ENCODE results near the gene CYP2C18. TPM values are rescaled to one million over a fixed set of nuclear protein-coding genes. Genes with fewer than 3 reads are reported as not detected.

The CYP2C18 gene
- total RNA-seq, 1 experiment from 2014 or later: 0.17 TPM

- no peak overlapping the region for H3K4me2 ChIP-seq (ENCODE audit: low read length)
- no peaks in the 10 kb centered on the region for H3K36me3 ChIP-seq (ENCODE audit: control insufficient read depth in 1 of 2, insufficient read depth in 2 of 2, low read length in 2 of 2)
- no peak overlapping the region for H3K4me3 ChIP-seq (replicated peaks in 1 of 2; ENCODE audit: low read depth in 1 of 2, low read length in 2 of 2)
- H4K20me1 ChIP-seq (ENCODE audit: insufficient read depth): no peaks in the 10 kb centered on the region
- RAD21 ChIA-PET (ENCODE audit: low non-redundant PET in 1 of 2, low total read pairs in 2 of 2, uncharacterized antibody in 2 of 2, unreplicated experiment in 2 of 2): no interaction called here
- no peak overlapping the region for H2AFZ ChIP-seq (ENCODE audit: low read depth, low read length, poor library complexity, severe bottlenecking)
- no peak overlapping the region for H3K9ac ChIP-seq (ENCODE audit: low read length)
- ATAC-seq: no peak
- no TSS peak for BruUV-seq (replicated peaks)
- intact Hi-C loops (cut with micrococcal nuclease): no loop called here
- no peak overlapping the region for H3K27ac ChIP-seq (ENCODE audit: low read depth, low read length)
- no peaks in the 10 kb centered on the region for H3K4me1 ChIP-seq (ENCODE audit: control insufficient read depth in 1 of 2, insufficient read depth in 2 of 2, low read length in 2 of 2)
- no peaks in the 10 kb centered on the region for H3K79me2 ChIP-seq (ENCODE audit: insufficient read depth, low read length)
- no peaks in the 10 kb centered on the region for H3K27me3 ChIP-seq (ENCODE audit: insufficient read depth, low read length)
- TF ChIP-seq ZNF274 (IDR thresholded peaks at IDR 0.05; ENCODE audit: low read depth, low read length) (no peak), POLR2A (IDR thresholded peaks at IDR 0.05; ENCODE audit: borderline replicate concordance, extremely low read depth, insufficient read depth, insufficient read length) (no peak), CEBPB (IDR thresholded peaks at IDR 0.05; ENCODE audit: low read depth) (no peak), EZH2phosphoT487 (IDR thresholded peaks at IDR 0.05; ENCODE audit: borderline replicate concordance) (no peak), EGR1 (IDR thresholded peaks at IDR 0.05; ENCODE audit: low read depth) (no peak)
- TF ChIP-seq, protein P1, sequence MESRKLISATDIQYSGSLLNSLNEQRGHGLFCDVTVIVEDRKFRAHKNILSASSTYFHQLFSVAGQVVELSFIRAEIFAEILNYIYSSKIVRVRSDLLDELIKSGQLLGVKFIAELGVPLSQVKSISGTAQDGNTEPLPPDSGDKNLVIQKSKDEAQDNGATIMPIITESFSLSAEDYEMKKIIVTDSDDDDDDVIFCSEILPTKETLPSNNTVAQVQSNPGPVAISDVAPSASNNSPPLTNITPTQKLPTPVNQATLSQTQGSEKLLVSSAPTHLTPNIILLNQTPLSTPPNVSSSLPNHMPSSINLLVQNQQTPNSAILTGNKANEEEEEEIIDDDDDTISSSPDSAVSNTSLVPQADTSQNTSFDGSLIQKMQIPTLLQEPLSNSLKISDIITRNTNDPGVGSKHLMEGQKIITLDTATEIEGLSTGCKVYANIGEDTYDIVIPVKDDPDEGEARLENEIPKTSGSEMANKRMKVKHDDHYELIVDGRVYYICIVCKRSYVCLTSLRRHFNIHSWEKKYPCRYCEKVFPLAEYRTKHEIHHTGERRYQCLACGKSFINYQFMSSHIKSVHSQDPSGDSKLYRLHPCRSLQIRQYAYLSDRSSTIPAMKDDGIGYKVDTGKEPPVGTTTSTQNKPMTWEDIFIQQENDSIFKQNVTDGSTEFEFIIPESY (IDR thresholded peaks at IDR 0.05; ENCODE audit: extremely low read depth, insufficient replicate concordance, low read length): no peak
- TF ChIP-seq, protein P2, sequence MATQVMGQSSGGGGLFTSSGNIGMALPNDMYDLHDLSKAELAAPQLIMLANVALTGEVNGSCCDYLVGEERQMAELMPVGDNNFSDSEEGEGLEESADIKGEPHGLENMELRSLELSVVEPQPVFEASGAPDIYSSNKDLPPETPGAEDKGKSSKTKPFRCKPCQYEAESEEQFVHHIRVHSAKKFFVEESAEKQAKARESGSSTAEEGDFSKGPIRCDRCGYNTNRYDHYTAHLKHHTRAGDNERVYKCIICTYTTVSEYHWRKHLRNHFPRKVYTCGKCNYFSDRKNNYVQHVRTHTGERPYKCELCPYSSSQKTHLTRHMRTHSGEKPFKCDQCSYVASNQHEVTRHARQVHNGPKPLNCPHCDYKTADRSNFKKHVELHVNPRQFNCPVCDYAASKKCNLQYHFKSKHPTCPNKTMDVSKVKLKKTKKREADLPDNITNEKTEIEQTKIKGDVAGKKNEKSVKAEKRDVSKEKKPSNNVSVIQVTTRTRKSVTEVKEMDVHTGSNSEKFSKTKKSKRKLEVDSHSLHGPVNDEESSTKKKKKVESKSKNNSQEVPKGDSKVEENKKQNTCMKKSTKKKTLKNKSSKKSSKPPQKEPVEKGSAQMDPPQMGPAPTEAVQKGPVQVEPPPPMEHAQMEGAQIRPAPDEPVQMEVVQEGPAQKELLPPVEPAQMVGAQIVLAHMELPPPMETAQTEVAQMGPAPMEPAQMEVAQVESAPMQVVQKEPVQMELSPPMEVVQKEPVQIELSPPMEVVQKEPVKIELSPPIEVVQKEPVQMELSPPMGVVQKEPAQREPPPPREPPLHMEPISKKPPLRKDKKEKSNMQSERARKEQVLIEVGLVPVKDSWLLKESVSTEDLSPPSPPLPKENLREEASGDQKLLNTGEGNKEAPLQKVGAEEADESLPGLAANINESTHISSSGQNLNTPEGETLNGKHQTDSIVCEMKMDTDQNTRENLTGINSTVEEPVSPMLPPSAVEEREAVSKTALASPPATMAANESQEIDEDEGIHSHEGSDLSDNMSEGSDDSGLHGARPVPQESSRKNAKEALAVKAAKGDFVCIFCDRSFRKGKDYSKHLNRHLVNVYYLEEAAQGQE (IDR thresholded peaks at IDR 0.05; ENCODE audit: low read depth): no peak
- DNase-seq (ENCODE audit: low read depth, low spot score): no peak
- H3K9me3 ChIP-seq (ENCODE audit: control insufficient read depth in 1 of 2, insufficient read depth in 1 of 2, low read depth in 1 of 2, low read length in 2 of 2): no peaks in the 10 kb centered on the region
- H3K9me2 ChIP-seq (ENCODE audit: insufficient read depth): no peaks in the 10 kb centered on the region
- POLR2A ChIA-PET: no interaction called here
- CTCF ChIA-PET: no interaction called here
Observed at GRCh38 chr10:94687625-94688248, 4.2 kb downstream of the CYP2C18 start.
